Prostate gland (tissue), 2 donors: ENCODE data around the gene DEDD2. TPM values are rescaled to one million over a fixed set of nuclear protein-coding genes. Genes with fewer than 3 reads are reported as not detected.

Experiments used
- DNase-seq: peaks from one replicate; pipeline ENCODE4 v3.0.0-alpha.2; 2019; ENCODE audit warnings: low spot score
- H3K27ac ChIP-seq, 2 donors: fragments of 200-600 bp; sonication (generic); 2 replicates each; pipeline ENCODE4 v1.5.1; 2017 to 2019
- H3K27me3 ChIP-seq: fragments of 200-600 bp; sonication (generic); replicated peaks from 2 replicates; pipeline ENCODE4 v1.5.1; 2019; ENCODE audit not compliant: insufficient read depth
- H3K36me3 ChIP-seq, 2 donors: fragments of 200-600 bp; sonication (generic); 1 replicate in 1 of 2; 2 replicates in 1 of 2; pipeline versions ENCODE4 v1.5.1 to v1.8.1; 2017 to 2019
- H3K4me1 ChIP-seq: fragments of 200-600 bp; sonication (generic); replicated peaks from 2 replicates; pipeline ENCODE4 v1.5.1; 2019
- H3K4me3 ChIP-seq, 2 donors: fragments of 200-600 bp; sonication (generic); 2 replicates each; pipeline ENCODE4 v1.5.1; 2017 to 2019
- H3K9me3 ChIP-seq: fragments of 200-600 bp; sonication (generic); 2 replicates; pipeline ENCODE4 v1.5.1; 2017
- POLR2A ChIP-seq: fragments of 450-650 bp; IDR thresholded peaks from one replicate; pipeline ENCODE4 v1.6.1; 2016; ENCODE audit warnings: antibody characterized with exemption, mild to moderate bottlenecking
- POLR2AphosphoS5 ChIP-seq: sonication (generic); formaldehyde crosslinking; IDR thresholded peaks from one replicate; pipeline ENCODE4 v1.6.1; 2017; ENCODE audit warnings: antibody characterized with exemption
- WGBS: methylation state at CpG from one replicate; pipeline ENCODE4 v1.1.5; 2018; 5-methylcytosine and 5-hydroxymethylcytosine counted together
- intact Hi-C: fragments of 100-400 bp; cut with DNase I; formaldehyde crosslinking; loops from one replicate; pipeline ENCODE4 v1.14.2; 2022
- total RNA-seq, 2 donors: library from RNA; depleted of rRNA; stranded (reverse); fragments of >200 nt; gene quantifications; one replicate each; pipeline ENCODE4 v1.1.0, GENCODE V29; 2016
- TF ChIP-seq, protein P1 (sequence below), 4 experiments: fragments of 200-600 bp in 2 of 4; fragments of 450-650 bp in 2 of 4; sonication (generic) in 2 of 4; IDR thresholded peaks; 1 replicate in 3 of 4; 2 replicates in 1 of 4; pipeline ENCODE4 v1.5.1; 2016 to 2019; ENCODE audit warnings: antibody characterized with exemption in 4 of 4, mild to moderate bottlenecking in 2 of 4, moderate library complexity in 2 of 4

Gene DEDD2
- total RNA-seq, 2 donors from 2014 or later: 70.3 to 98.1 TPM

- Histone ChIP-seq H3K27me3 (no peaks in the 10 kb centered on the region), H3K36me3 (no peaks in the 10 kb centered on the region), H3K27ac (no peak overlapping the region), H3K4me3 (no peak overlapping the region), H3K4me1 (no peaks in the 10 kb centered on the region), H3K9me3 (no peaks in the 10 kb centered on the region)
- WGBS: 70% methylated on average over 1 of the region's 1 CpG
- intact Hi-C loops: no loop called here
- TF ChIP-seq POLR2A: no peak
- no peak for TF ChIP-seq POLR2AphosphoS5
- TF ChIP-seq, protein P1, sequence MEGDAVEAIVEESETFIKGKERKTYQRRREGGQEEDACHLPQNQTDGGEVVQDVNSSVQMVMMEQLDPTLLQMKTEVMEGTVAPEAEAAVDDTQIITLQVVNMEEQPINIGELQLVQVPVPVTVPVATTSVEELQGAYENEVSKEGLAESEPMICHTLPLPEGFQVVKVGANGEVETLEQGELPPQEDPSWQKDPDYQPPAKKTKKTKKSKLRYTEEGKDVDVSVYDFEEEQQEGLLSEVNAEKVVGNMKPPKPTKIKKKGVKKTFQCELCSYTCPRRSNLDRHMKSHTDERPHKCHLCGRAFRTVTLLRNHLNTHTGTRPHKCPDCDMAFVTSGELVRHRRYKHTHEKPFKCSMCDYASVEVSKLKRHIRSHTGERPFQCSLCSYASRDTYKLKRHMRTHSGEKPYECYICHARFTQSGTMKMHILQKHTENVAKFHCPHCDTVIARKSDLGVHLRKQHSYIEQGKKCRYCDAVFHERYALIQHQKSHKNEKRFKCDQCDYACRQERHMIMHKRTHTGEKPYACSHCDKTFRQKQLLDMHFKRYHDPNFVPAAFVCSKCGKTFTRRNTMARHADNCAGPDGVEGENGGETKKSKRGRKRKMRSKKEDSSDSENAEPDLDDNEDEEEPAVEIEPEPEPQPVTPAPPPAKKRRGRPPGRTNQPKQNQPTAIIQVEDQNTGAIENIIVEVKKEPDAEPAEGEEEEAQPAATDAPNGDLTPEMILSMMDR (IDR thresholded peaks at IDR 0.05): no peak
- DNase-seq: no peak
Measured at GRCh38 chr19:42191330-42191729, 26.1 kb downstream of the DEDD2 start.

DNA sequence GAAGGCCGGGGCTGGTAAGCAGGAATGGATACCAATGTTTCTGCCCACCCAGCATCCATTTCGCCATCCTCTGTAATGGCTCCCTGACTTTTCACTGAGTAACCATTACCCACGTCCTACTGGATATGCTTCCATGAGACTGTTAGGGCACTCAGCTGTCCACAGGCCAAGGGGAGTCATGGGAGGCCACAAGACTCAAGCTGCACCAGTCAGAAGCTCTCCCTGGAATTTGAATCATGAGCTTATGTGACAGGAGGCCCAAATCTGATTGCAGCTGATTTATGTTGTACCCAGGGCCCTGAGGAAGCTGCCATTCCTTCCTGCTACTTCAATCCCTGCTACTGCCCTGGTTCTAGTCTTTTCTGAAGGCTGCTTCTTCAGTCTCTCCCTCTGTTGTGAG is 28.3 kb downstream of the DEDD2 start:
- TF ChIP-seq, protein P1 (IDR thresholded peaks at IDR 0.05): no peak
- TF ChIP-seq POLR2AphosphoS5 (no peak), POLR2A (no peak)
- H3K27ac ChIP-seq: no peak overlapping the region
- H3K27me3 ChIP-seq: no peaks in the 10 kb centered on the region
- H3K9me3 ChIP-seq: no peaks in the 10 kb centered on the region
- DNase-seq: no peak
- no peaks in the 10 kb centered on the region for H3K36me3 ChIP-seq
- no peak overlapping the region for H3K4me3 ChIP-seq
- 68% methylated on average over 3 of the region's 3 CpGs for WGBS
- intact Hi-C loops: no loop called here
- H3K4me1 ChIP-seq: no peaks in the 10 kb centered on the region

- no peak overlapping the region for H3K27ac ChIP-seq
- intact Hi-C loops: no loop called here
- no peaks in the 10 kb centered on the region for H3K36me3 ChIP-seq
- no peak overlapping the region for H3K4me3 ChIP-seq
- 85% methylated on average over 1 of the region's 1 CpG for WGBS
- no peaks in the 10 kb centered on the region for H3K27me3 ChIP-seq
- H3K9me3 ChIP-seq: no peaks in the 10 kb centered on the region
- no peak for DNase-seq
- TF ChIP-seq POLR2A (no peak), POLR2AphosphoS5 (no peak)
- TF ChIP-seq, protein P1 (IDR thresholded peaks at IDR 0.05): no peak
- no peaks in the 10 kb centered on the region for H3K4me1 ChIP-seq
Measured at GRCh38 chr19:42188665-42189064, 28.8 kb downstream of the DEDD2 start.

- TF ChIP-seq POLR2A: no peak
- TF ChIP-seq, protein P1 (IDR thresholded peaks at IDR 0.05): no peak
- no peak for TF ChIP-seq POLR2AphosphoS5
- H3K36me3 ChIP-seq: no peaks in the 10 kb centered on the region
- intact Hi-C loops: loop anchor here (2.0 kb wide), 1 partner anchor 52 kb away; the partner anchor contains the start of gene POU2F2
- H3K27me3 ChIP-seq: no peaks in the 10 kb centered on the region
- DNase-seq: no peak
- H3K4me1 ChIP-seq: no peaks in the 10 kb centered on the region
- no peak overlapping the region for H3K4me3 ChIP-seq
- no peaks in the 10 kb centered on the region for H3K9me3 ChIP-seq
- H3K27ac ChIP-seq: no peak overlapping the region
Measured at GRCh38 chr19:42185277-42185676, 32.2 kb downstream of the DEDD2 start.

- Histone ChIP-seq H3K27ac (no peak overlapping the region), H3K27me3 (peaks cover 4% of the 10 kb centered on the region), H3K9me3 (no peaks in the 10 kb centered on the region), H3K36me3 (no peaks in the 10 kb centered on the region), H3K4me3 (no peak overlapping the region), H3K4me1 (no peaks in the 10 kb centered on the region)
- peak; percentile 55 for DNase-seq
- TF ChIP-seq, protein P1 (IDR thresholded peaks at IDR 0.05): peak; percentile 80 to 90 (median 86)
- no peak for TF ChIP-seq POLR2AphosphoS5
- WGBS: 6% methylated on average over 1 of the region's 1 CpG
- intact Hi-C loops: loop anchor here (2.0 kb wide), 1 partner anchor 52 kb away; the partner anchor contains the start of gene POU2F2
Measured at GRCh38 chr19:42184401-42184861, 33.0 kb downstream of the DEDD2 start.
